Activated gamma-delta T cell treated with Interleukin-2 at 50 U/mL for 16 hours (primary cell): Measurements from ENCODE around the gene PIGU.
"Not testable (repeated sequence)": the region's sequence is repeated elsewhere in the genome, so short reads cannot be mapped to it uniquely, and the experiment has no call there.

ENCODE experiments used
- DNase-seq: peaks from one replicate; pipeline ENCODE4 v3.0.0-alpha.2; 2020

PIGU gene

GRCh38 chr20:34618676-34619075 lies 58.2 kb downstream of the PIGU start:
- DNase-seq = no peak

- DNase-seq = not testable (repeated sequence)
Observed at GRCh38 chr20:34616913-34617312, 60.0 kb downstream of the PIGU start.

GRCh38 chr20:34615477-34615876 lies 61.4 kb downstream of the PIGU start:
- no peak for DNase-seq

GRCh38 chr20:34611976-34612375 lies 64.9 kb downstream of the PIGU start:
- not testable (repeated sequence) for DNase-seq

GRCh38 chr20:34607066-34607465 lies 69.8 kb downstream of the PIGU start:
- no peak for DNase-seq

- no peak for DNase-seq
Observed at GRCh38 chr20:34604980-34605788, 71.7 kb downstream of the PIGU start.

GRCh38 chr20:34600892-34601653 lies 75.8 kb downstream of the PIGU start:
- DNase-seq = no peak

GRCh38 chr20:34595377-34596184 lies 81.3 kb downstream of the PIGU start:
- no peak for DNase-seq

- DNase-seq = no peak
Observed at GRCh38 chr20:34586488-34587163, 90.3 kb downstream of the PIGU start.

- no peak for DNase-seq
Observed at GRCh38 chr20:34585019-34585418, 91.9 kb downstream of the PIGU start.

- DNase-seq = no peak
Observed at GRCh38 chr20:34583544-34583943, 93.3 kb downstream of the PIGU start.

- DNase-seq = no peak
Observed at GRCh38 chr20:34582911-34583310, 94.0 kb downstream of the PIGU start.

- no peak for DNase-seq
Observed at GRCh38 chr20:34582221-34582620, 94.7 kb downstream of the PIGU start.

- DNase-seq = no peak
Observed at GRCh38 chr20:34581341-34582184, 95.3 kb downstream of the PIGU start.

- no peak for DNase-seq
Observed at GRCh38 chr20:34579979-34580940, 96.6 kb downstream of the PIGU start.

- no peak for DNase-seq
Observed at GRCh38 chr20:34579191-34579978, 97.5 kb downstream of the PIGU start.

- DNase-seq = no peak
Observed at GRCh38 chr20:34578521-34578920, 98.4 kb downstream of the PIGU start.

- no peak for DNase-seq
Observed at GRCh38 chr20:34578025-34578424, 98.9 kb downstream of the PIGU start.

- DNase-seq = no peak
Observed at GRCh38 chr20:34577061-34577460, 99.8 kb downstream of the PIGU start.

GRCh38 chr20:34575756-34576155 lies 101.1 kb downstream of the PIGU start:
- no peak for DNase-seq
